NOMO-1 treated with dmso at 0.1 percent for 144 hours (cell line): Measurements from ENCODE around the gene ARHGAP19.
A peak's percentile ranks its signal among the peaks of the same experiment; 100 is the strongest.

ENCODE experiments used
- DNase-seq: peaks from one replicate; lab custom pipeline; 2025; ENCODE audit not compliant: unreplicated experiment; lab: John Stamatoyannopoulos, UW

Gene ARHGAP19

GRCh38 chr10:97230146-97230545 is 62.3 kb downstream of the ARHGAP19 start:
- no peak for DNase-seq

- DNase-seq: no peak
Observed at GRCh38 chr10:97229322-97230015, 63.0 kb downstream of the ARHGAP19 start.

- DNase-seq: no peak
Observed at GRCh38 chr10:97228775-97229157, 63.7 kb downstream of the ARHGAP19 start.

- DNase-seq: no peak
Observed at GRCh38 chr10:97228130-97228774, 64.2 kb downstream of the ARHGAP19 start.

- no peak for DNase-seq
Observed at GRCh38 chr10:97226398-97226797, 66.0 kb downstream of the ARHGAP19 start.

- DNase-seq: no peak
Observed at GRCh38 chr10:97224483-97225435, 67.7 kb downstream of the ARHGAP19 start.

GRCh38 chr10:97222326-97222961 is 70.0 kb downstream of the ARHGAP19 start:
- DNase-seq: no peak

- DNase-seq: no peak
Observed at GRCh38 chr10:97220355-97220754, 72.1 kb downstream of the ARHGAP19 start.

- DNase-seq: no peak
Observed at GRCh38 chr10:97217299-97217698, 75.1 kb downstream of the ARHGAP19 start.

GRCh38 chr10:97215619-97216260 is 76.7 kb downstream of the ARHGAP19 start:
- DNase-seq: no peak

- DNase-seq: no peak
Observed at GRCh38 chr10:97213431-97213830, 79.0 kb downstream of the ARHGAP19 start.

GRCh38 chr10:97211229-97211628 is 81.2 kb downstream of the ARHGAP19 start:
- no peak for DNase-seq

GRCh38 chr10:97210543-97210960 is 81.9 kb downstream of the ARHGAP19 start:
- DNase-seq: peak; percentile 34

GRCh38 chr10:97207756-97208346 is 84.6 kb downstream of the ARHGAP19 start:
- DNase-seq: no peak

- DNase-seq: no peak
Observed at GRCh38 chr10:97207131-97207530, 85.3 kb downstream of the ARHGAP19 start.

- no peak for DNase-seq
Observed at GRCh38 chr10:97204826-97205679, 87.4 kb downstream of the ARHGAP19 start.

GRCh38 chr10:97203220-97203619 is 89.2 kb downstream of the ARHGAP19 start:
- DNase-seq: no peak

GRCh38 chr10:97200616-97201015 is 91.8 kb downstream of the ARHGAP19 start:
- DNase-seq: no peak

- no peak for DNase-seq
Observed at GRCh38 chr10:97199152-97199551, 93.3 kb downstream of the ARHGAP19 start.
